HG03442 (cell line): ENCODE results near the gene CAMK2A.
A peak's percentile ranks its signal among the peaks of the same experiment; 100 is the strongest.

Experiments used
- ATAC-seq: cut with Tn5 transposase; IDR thresholded peaks from one replicate; pipeline ENCODE4 v1.9.1; 2021; ENCODE audit warnings: mild to moderate bottlenecking, moderate library complexity; ENCODE audit not compliant: unreplicated experiment

Gene CAMK2A

DNA sequence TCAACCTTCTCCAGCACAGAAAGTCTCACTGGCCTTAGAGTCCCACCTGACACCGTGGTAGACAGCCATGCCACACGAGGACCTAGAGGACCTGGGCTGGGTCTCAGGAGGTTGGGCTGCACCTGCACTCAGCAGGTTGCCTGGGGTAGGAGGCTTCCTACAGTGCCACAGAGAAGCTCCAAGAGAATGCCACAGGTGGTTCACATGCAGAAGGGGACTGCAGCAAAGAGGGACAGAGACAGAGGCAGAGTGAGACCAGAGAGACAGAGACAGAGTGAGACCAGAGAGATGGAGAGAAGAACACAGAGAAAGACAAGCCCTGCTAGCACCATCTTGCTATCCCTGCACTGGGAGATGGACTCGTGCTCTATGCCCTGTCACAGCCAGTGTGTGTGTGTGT is 5.7 kb downstream of the CAMK2A start:
- no peak for ATAC-seq

DNA sequence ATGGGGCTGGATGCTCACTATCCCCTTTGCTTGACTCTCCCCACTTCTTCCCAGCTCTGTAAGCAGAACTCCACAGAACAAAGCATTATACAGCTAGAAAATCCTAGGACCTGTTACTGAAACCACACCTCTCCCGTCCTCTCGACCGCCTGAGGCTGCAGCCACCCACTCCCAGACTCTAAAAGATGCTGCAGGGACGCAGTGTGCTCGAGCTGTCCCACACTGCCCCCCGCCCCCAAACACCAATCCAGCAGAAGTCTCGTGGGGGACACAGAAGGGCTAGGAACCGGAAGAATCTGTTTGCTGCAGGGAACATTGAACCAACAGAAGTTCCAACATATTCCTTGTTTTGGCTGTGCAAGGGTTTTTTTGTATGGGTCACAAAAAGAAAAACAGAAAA is 7.6 kb downstream of the CAMK2A start:
- no peak for ATAC-seq

DNA sequence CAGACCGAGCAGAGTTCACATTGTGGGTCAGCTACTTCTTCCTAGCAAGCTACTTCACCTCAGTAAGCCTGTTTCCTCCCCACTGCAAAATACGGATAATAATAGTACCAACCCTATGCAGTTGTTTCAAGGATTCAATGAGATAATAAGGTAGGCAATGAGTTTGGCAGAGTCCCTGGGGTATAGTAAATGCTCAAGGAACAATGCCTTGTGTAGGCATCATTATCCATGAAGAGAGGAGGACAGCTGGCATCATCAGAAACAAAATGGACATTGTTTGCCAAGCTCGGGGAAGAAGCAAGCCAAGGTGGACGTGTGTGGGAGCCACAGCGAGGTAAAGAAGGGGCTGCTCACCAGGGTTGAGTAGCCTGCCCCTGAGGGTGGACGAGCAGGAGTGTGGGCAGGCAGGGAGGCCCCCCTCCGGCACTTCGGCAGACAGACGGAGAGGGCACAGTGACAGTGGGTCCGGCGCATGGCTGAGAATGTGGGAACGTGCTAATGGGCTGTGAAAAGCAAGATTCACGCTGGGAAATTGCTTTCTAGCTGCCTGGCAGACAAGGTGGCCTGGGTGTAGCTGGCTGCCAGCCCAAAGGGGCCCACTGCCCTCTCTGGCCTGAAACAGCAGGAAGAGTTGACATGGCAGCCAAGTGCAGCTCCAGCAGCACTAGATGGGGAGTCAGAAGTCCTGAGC is 10.1 kb downstream of the CAMK2A start:
- ATAC-seq = no peak

DNA sequence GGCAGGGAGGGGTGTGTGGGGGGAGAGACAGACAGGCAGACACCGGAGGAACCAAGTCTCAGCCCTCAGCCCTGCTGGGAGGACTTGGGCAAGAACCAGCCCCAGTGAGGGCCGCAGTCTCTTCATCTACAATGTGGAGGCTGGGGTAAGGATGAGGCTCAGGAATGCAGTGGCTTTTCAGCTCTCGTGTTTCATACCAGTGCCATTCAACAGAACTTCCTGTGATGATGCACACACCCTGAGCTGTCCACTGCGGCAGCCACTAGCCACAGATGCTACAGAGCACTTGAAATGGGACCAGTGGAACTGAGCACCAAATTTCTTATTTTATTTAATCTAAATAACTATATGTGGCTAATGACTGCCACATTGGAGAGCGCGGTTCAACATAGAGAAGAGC is 10.7 kb downstream of the CAMK2A start:
- ATAC-seq = no peak

DNA sequence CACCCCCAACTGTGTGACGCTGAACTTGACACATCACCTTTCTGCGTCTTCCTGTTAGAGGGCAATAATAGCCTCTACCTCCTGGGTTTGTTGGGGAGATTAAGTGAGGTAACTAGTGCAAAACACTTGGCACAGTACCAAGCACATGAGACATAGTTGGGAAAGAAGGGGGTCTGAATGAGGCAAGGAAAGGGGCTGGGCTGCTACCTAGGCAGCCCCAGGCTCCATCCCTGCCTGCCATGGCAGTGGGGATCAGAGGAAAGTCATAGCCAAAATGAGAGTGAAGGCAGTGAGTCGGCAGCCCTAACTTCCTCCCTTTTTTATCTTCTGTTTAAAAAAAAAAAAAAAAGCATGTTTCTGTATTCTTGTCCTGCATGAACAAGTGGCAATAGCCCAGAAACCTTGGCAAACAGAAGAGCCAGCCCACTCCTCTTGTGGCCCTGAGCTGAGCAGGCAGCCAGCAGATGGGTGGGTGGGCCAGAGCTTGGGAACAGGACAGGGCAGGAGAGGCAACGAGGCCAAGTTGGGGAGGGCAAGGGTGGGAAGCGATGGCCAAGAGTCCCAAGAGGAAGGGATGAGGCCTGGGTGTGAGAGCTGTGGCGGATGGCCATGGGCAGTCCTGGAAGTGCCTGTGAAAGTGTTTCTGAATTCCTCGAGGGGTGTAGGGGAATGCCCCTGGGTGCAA is 11.4 kb downstream of the CAMK2A start:
- ATAC-seq = no peak

DNA sequence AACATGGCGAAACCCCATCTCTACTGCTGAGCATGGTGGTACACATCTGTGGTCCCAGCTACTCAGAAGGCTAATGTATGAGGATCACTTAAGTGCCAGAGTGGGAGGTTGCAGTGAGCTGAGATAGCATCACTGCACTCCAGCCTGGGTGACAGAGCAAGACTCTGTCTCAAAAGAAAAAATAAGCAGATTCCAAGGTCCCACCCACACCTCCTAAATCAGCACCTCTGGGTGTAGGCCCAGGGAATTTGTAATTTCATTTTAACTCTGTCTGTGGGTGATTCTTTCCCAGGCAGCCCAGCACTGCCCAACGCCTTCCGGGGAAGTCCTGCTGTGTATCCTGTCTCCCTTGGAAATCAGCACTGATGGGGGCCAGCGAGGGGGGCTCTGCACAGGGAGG is 12.5 kb downstream of the CAMK2A start:
- no peak for ATAC-seq

DNA sequence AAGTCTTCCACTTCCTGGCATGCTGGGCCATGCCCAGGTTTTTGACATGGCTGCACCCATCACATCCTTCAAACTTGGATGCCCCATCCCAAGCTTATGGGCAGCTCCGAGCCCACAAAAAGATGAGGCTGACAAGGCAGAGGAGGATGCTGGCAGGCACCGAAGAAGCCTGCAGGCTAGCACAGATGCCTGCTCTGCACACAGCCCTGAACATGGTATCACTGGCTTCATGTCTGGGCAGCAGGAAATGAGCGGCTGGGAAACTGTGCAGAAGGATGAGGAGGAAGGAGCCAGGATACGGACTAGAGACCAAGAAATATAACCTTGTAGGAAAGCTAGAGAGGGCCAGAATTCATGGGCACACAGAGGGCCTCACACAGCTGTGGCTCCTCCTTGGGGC is 14.8 kb downstream of the CAMK2A start:
- no peak for ATAC-seq

DNA sequence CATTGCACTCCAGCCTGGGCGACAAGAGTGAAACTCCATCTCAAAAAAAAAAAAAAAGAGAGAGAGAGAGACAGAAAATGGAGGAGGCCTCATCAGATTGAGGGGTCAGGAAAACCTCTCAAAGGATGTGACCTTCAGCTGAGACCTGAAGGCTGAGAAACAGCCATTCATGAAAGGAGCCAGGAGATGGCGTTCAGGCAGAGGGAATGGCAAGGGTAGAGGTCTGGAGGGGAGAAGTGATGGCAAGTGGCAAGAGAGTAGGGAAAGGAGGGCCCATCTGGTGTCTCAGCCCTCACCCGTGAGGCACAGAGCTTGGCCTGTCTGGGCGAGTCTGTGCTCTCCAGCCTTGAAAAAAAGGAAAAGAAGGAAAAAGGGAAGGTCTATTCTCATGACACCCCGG is 17.0 kb downstream of the CAMK2A start:
- ATAC-seq = no peak

DNA sequence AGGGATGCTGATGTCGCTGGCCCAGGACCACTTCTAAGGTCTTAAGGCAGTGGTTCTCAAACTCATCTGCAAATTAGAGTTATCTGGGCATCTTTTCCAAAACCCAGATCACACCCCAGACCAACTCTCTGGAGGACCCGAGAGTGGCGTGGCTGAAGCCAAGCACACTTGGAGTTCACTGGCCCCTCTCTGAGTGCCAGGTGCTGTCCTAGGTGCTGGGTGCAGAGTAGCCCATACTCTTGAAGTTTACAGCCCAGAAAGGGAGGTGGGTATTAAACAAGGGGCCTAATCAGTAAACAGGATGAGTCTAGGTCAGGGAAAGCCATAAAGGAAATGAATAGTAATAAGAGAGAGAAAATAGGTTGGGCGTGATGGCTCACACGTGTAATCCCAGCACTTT is 17.6 kb downstream of the CAMK2A start:
- no peak for ATAC-seq

DNA sequence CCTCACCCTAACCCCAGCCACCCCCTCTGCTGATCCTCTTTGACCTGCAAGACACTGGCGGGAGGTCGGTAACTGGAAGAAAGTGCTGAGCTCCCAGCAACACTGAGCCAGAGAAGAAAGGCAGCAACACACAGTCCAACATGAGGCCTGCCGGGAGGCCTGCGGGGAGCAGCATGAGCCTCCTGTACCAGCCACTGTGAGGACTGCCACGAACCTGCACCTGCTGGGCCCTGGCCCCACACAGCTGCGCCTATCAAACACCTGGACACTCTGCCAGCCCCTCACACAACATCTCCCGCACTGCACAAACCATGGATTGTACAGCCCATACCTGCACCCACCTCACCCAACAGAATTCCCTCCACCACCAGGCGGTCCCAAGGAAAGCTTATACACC is 18.3 kb downstream of the CAMK2A start:
- ATAC-seq = no peak

DNA sequence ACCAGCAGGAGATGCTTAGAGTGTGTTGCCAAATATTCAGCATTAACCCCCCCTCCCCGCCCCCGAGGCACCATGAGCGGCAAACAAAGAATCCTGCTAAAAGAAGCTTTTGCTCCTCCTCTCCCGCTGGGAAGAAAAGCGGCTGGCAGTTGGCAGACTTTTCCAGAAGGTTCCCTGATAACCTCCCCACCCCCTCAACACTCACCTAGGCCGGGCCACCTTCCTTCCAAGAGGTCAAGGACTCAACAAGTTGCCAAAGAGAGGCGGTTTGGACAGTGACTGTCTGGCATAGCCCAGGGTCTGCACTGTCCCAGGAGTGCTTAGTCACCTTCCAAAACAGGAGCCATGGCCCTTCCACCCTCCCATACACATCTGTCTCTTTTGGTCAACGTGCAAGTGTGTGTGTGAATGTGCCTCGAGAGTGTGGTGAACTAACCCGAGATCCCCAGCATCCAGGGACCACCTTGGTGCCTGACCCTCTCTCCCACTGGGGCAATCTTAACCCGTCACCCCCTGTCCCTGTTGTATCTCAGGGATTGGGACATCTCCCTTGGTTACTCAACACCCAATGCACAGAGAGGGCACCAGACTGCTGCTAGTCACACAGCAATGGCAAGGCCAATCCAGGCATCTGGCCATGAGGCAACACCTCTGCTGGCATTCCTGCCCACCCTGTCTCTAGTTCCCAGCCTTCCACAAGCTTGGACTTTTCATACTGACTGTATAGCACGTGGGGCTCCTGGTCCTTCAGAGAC is 18.9 kb downstream of the CAMK2A start:
- ATAC-seq = no peak

DNA sequence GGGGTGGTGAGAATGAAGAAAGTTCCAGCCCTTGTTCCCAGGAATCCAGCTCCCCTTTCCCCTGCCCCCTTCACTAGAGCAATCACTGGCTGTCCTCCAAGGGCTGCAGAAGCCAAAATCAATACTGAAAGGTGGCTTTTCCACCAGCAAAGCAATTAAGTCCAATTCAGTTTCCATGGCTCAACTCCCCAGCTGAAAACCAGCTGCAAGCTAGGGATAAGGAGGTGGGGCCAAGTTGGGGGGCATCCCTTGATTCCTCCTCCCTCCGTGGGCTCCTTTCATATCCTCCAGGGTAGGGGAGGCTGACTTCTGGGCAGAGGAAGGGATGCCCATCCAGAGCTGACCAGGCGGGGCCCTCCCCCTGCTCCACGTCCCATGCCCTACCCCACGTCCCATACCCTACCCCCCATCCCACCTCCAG is 22.7 kb downstream of the CAMK2A start:
- no peak for ATAC-seq

DNA sequence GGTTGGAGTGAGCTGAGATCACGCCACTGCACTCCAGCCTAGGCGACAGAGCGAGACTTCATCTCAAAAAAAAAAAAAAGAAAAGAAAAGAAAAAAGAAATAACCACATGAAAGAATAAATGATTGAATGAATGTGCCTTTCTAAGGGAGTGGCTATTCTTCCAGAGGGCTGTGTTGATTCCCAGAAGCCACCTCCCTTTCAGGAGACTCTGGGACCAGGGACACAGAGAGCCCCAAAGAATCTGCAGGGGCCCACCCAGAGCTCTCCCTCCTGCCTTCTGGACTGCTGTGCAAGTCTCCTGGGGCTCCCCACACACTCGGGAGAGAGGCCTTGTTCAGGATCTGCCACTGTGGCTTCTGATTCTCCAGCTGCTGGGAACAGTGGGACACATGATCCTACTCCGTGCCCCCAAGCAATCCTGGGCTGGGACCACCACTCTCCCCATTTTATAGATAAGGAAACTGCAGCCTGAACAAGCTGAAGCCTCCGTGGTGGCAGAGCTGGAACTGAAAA is 23.6 kb downstream of the CAMK2A start:
- no peak for ATAC-seq

DNA sequence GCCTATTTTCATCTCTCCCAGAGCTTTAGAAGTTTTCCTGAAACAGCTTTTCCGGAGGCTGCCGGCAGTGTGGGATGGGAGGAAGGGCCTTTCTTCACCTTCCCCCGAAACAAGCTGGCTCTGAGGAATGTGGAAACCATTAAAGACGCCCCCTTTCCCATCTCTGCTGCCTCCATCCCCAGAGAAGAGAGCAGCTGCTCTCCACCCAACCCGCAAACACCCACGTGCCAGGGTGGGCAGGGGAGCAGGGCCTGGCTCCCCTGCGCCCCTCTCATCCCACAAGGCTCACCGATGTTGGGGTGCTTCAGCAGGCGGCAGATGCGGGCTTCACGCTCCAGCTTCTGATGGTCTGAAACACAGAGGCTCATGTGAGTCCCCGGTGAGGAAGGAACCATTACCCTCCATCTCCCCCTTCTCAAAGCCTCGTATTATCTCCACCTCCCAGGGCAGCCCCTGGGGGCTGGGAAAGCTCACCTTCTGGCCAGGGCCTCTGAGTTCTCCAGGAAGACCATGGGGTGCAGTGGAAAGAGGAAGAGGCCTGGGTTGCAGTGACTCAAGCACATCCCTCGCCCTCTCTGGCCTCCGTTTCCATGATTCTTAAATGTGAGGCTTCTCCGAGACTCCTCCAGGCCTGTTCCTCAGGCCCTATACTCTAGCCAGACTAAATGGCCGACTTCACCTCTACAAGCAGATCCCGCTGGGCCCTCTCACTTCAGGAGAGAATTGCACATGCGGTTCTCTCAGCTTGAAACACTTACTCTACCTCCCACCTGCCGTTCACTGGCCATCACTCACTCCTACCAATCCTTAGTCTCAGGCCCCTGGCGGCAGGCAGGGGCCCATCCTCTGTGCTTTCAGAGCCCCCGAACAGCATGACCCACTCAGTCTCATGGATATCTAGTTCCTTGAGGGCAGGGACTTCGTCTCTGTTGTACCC is 24.6 kb downstream of the CAMK2A start:
- no peak for ATAC-seq

DNA sequence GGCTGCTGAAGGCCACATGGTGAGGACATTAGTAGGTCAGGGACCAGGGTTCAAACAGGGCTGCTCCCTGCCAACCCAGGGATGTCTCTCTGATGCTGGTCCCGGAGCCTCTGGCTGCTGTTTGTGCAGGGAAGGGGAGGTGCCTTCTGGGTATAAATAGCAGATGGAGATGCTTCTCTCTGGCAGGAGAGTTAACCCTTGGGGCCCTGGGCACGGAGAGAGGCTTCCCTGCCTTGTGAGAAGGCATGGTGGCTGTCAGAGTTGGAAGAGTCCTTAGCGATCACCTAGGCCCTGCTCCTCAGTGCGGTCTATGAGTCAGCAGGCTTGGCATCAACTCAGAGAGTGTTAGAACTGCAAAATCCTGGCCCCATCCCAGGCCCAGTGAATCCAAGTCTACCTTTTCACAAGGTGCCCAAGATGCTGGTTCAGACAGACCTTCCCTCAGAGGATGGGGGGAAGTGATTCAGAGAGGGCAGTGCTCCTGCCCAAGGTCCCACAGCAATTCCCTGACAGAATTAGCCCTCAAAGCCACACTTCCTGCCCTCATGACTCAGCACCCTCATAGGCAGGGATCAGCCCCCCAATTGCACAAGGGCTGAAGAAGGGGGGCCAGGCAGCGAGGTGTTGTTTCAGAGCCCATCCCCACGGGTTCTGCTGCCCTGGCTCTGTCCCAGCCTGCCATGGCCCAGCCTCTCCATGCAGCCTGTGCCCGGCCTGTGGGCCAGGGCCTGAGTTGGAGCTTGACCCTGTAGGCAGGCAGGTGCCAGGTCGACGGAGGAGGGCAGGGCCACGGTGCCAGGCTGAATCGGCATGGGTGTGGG is 25.6 kb downstream of the CAMK2A start:
- no peak for ATAC-seq

DNA sequence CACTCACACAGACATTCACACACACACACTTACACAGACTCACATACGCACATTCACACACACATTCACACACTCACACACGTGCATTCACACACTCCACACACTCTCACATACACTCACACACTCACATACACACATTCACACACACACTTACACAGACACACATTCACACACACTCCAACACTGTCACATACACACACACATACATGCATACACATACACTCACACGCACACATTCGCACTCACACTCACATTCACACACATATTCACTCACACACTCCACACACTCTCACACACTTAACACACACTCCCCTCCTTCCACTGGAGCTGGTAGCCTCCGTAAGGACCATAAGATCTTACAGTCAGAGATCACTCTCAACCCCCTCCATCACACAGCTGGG is 26.2 kb downstream of the CAMK2A start:
- no peak for ATAC-seq

DNA sequence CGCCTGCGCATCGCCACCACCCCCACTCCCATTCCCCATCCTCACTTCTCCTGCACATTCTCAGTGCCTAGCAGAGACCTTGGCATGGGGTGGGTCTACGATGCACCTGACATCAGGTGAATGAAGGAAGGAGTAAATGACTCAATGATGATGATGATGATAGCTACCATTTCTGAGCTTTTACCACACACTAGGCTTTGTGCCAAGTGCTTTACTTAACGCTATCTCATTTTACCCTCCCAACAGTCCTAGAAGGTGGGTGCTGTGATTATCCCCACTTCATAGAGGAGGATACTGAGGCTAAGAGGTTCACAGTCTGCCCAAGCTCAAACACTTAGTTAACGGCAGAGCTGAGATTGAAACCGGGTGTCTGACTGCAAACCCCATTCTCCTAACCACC is 27.1 kb downstream of the CAMK2A start:
- no peak for ATAC-seq

DNA sequence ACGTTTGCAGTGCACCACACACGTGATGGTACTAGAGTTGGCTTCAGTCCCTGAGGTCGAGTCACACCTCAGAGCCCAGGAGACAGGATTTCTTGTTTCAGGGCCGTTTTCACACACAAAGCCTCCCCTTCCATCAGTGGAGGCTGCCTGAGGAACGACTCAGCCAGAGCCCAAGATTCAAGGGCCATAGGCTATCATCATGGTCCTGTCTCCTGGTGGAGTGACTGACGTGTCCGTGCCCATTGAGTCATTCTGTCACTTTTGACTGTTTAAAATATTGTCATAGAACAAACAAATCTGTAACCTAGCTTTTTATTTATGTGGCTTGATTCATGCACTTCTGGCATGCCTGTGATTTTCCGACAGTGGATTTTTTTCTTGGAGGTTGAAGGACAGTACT is 28.3 kb downstream of the CAMK2A start:
- no peak for ATAC-seq

DNA sequence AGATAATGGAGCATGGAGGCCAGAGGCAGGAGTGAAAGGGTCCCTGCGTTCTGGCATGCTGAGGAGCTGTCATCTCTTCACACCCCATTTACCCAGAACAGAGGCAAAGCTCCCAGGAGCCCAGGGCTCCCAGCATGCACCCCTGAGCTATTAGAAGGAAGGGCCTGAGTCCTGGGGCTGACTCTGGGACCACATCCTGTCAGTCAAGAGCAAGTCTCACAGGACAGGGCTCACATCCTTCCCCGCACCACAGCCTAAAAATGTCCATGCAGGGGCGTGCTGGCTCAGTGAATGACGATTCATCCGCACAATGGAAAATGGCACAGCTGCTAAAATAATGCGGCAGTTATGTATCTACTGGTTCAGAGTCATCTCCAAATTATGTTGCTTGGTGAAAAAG is 31.4 kb downstream of the CAMK2A start:
- peak; percentile 72 for ATAC-seq

DNA sequence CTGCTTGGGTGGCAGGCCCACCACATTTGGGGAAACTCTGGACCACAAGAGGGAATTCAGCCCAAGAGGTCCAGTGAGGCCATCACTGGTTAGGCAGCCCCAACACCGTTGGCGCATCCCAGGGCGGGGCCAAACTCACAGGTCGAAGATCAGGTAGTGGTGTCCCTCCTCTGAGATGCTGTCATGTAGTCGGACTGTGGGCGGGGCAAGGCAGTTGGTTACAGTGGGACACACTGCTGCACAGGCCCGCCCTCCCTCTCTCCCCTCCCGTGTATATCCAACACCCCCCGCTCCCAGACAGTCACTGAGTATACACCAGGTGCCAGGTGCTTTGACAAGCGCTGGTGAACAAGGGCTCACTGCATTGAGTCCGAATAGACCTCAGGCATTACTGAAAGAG is 32.1 kb downstream of the CAMK2A start:
- ATAC-seq = no peak
